Kidney (tissue), 14 donors: ENCODE measurements around the gene GPR87. TPM values are rescaled to one million over a fixed set of nuclear protein-coding genes. Genes with fewer than 3 reads are reported as not detected.

Experiments
- DNase-seq, 5 donors: peaks; one replicate each; pipeline ENCODE4 v3.0.0-alpha.2; 2013 to 2020
- FAIRE-seq: peaks from 2 replicates; lab custom pipeline; 2012; peaks lifted over from hg19 to GRCh38; lab: Jason Lieb, UNC
- H3K27ac ChIP-seq, 2 donors: one replicate each; pipeline ENCODE4 v1.7.0; 2013; ENCODE audit warnings: low read depth in 2 of 2, low read length in 2 of 2, inconsistent platforms in 1 of 2
- H3K27me3 ChIP-seq: one replicate; pipeline ENCODE4 v1.7.1; 2013; ENCODE audit warnings: low read length, inconsistent platforms; ENCODE audit not compliant: control insufficient read depth, insufficient read depth
- H3K36me3 ChIP-seq, 3 donors: one replicate each; pipeline versions ENCODE4 v1.7.0 to v1.7.1; 2013; ENCODE audit warnings: low read length in 3 of 3, control low read depth in 1 of 3, inconsistent platforms in 1 of 3; ENCODE audit not compliant: insufficient read depth in 3 of 3, control insufficient read depth in 2 of 3
- H3K4me1 ChIP-seq, 3 donors: one replicate each; pipeline versions ENCODE4 v1.7.0 to v1.7.1; 2013; ENCODE audit warnings: low read length in 3 of 3, inconsistent platforms in 1 of 3, low read depth in 1 of 3; ENCODE audit not compliant: control insufficient read depth in 2 of 3, insufficient read depth in 2 of 3
- H3K4me3 ChIP-seq, 3 donors: one replicate each; pipeline versions ENCODE4 v1.7.0 to v1.8.1; 2013; ENCODE audit warnings: low read length in 3 of 3, control low read depth in 1 of 3, inconsistent platforms in 1 of 3
- H3K9ac ChIP-seq, 3 donors: one replicate each; pipeline versions ENCODE4 v1.7.0 to v1.7.1; 2013; ENCODE audit warnings: low read length in 3 of 3, control low read depth in 1 of 3, inconsistent platforms in 1 of 3
- H3K9me3 ChIP-seq, 3 donors: one replicate each; pipeline versions ENCODE4 v1.7.0 to v1.7.1; 2013; ENCODE audit warnings: low read length in 3 of 3, control low read depth in 1 of 3, inconsistent platforms in 1 of 3; ENCODE audit not compliant: control insufficient read depth in 2 of 3, insufficient read depth in 1 of 3
- intact Hi-C: fragments of 100-400 bp; cut with DNase I; formaldehyde crosslinking; loops from one replicate; pipeline ENCODE4 v1.11.1; 2022
- polyA plus RNA-seq: library from polyadenylated mRNA; stranded (reverse); fragments of 350-450 nt; fragmentation: Illumina TruSeq; extraction: RNeasy Lipid Tissue Mini Kit (QIAGEN cat#74804); gene quantifications from one replicate; pipeline ENCODE4 v1.2.3, GENCODE V29; 2014; ENCODE audit warnings: low read depth, low replicate concordance; ENCODE audit not compliant: insufficient read depth
- total RNA-seq: library from RNA; stranded (reverse); fragmentation: NEBNext Ultra II Directional; extraction: Animal tissue kit (Norgen Biotek cat#: 25700); gene quantifications from one replicate; pipeline ENCODE4 v1.2.1, GENCODE V29; 2021
- TF ChIP-seq, protein P1 (sequence below): IDR thresholded peaks from 3 replicates; pipeline ENCODE4 v1.5.1; 2012; ENCODE audit warnings: mild to moderate bottlenecking, moderate library complexity, borderline replicate concordance; ENCODE audit not compliant: insufficient read depth; ENCODE audit errors: extremely low read depth
- donor health status: control.
- donor health status: control.
- donor health status: control.
- donor health status: control.
- donor health status: control.
- donor health status: DM: yes; HTN: yes; CAD: no.
- donor health status: Normal renal cell carcinoma (clear cell type).

GPR87 gene
- total and polyA plus RNA-seq, 2 donors from 2014 or later: 0.72 TPM; not detected in 1

DNA sequence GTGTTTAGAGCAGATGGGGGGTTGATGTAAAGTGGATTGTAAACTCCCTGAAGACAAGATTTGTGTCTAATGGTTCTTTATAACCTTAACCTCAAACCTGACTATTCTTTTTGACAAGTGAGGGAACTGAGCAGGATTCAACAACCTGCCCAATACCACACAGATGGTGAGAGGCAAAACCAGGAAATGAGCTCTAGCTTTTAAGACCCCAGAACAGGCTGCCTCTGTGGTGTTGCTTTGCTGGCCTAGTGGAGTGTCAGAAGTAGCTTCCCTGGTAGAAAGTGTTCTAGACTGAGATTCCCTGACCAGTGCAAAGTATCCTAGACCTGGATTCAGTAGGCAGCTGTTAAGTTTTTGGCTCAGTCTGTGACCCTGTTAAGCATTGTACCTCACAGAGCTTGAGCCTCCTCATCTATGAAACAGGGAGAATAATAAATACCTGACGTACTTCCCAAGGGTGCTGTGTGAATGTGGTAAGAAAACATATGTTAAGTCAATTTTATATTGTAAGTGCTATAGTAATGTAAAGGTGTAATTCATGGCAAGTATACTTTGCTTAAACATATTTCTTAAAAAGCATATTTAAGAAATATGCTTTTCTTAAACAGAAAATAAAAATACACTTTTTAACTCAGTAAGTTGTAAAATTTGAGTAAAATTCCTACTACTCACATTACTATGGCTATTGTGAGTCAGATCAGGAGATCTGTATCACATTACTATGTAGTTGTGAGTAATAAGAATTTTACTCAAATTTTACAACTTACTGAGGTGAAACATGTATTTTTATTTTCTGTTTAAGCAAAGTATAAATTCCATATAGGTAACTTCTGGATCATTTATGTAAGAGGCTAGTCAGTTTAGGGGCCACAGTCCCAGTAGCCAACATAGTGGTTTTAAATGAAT is 8.8 kb downstream of the GPR87 start:
- Histone ChIP-seq H3K4me3 (no peak overlapping the region), H3K27me3 (no peaks in the 10 kb centered on the region), H3K9ac (no peak overlapping the region), H3K36me3 (no peaks in the 10 kb centered on the region), H3K4me1 (peaks cover 0 to 2% (median 0%) of the 10 kb centered on the region in 3 donors), H3K9me3 (no peaks in the 10 kb centered on the region), H3K27ac (no peak overlapping the region)
- FAIRE-seq (no peak), DNase-seq (no peak)
- intact Hi-C loops: no loop called here
- TF ChIP-seq, protein P1, sequence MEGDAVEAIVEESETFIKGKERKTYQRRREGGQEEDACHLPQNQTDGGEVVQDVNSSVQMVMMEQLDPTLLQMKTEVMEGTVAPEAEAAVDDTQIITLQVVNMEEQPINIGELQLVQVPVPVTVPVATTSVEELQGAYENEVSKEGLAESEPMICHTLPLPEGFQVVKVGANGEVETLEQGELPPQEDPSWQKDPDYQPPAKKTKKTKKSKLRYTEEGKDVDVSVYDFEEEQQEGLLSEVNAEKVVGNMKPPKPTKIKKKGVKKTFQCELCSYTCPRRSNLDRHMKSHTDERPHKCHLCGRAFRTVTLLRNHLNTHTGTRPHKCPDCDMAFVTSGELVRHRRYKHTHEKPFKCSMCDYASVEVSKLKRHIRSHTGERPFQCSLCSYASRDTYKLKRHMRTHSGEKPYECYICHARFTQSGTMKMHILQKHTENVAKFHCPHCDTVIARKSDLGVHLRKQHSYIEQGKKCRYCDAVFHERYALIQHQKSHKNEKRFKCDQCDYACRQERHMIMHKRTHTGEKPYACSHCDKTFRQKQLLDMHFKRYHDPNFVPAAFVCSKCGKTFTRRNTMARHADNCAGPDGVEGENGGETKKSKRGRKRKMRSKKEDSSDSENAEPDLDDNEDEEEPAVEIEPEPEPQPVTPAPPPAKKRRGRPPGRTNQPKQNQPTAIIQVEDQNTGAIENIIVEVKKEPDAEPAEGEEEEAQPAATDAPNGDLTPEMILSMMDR: no peak

DNA sequence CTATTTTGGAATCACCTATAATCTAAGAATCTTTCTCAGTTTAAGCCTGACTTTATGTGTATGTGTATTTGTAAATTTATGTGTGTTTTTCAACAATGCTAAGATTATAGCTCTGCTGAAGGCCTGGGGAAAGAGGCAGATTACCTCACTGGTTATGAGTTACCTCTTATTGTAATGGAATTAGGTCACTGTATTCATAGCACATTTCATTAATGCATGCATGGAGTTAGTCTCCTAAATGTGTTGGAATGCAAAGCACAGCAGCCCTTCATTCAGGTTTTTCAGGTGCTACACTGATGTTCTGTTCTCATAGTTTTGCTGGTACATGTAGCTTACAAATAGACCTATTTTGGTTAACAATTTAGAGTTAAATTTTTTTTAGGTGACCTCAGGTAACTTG is 9.5 kb downstream of the GPR87 start:
- Histone ChIP-seq H3K27ac (no peak overlapping the region), H3K36me3 (no peaks in the 10 kb centered on the region)
- FAIRE-seq: no peak

DNA sequence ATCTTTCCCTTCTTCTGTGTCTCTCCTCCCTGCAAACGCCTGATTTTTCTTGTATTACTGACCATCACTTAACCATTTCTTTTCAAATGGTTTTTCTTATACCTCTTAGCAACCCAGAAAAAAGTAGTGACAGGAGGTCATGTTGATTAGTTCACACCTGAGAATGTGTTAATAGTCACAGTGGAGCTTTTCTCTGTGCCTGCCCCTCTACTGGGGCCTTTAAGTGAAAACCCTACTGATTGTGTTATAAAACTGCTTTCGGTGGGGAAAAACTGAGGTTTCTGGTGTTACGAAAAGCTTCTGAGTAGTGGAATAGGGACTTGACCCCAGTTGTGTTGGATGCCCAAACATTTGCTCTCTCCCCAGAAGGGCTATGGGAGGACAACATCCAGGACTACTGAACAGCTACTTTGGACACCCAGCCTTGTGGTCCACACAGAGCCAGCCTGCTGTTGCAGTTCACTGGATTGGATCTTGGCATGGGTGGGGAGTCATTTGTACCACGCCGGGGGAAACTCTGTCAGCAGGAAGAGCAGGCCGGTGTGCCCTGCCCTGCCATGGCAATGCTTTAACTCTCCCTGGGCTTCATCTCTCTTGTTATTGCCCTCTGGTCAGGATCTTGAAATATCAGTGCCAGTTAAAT is 10.3 kb downstream of the GPR87 start:
- Histone ChIP-seq H3K36me3 (no peaks in the 10 kb centered on the region), H3K9me3 (no peaks in the 10 kb centered on the region), H3K9ac (no peak overlapping the region), H3K27me3 (no peaks in the 10 kb centered on the region), H3K4me1 (peaks cover 0 to 2% (median 0%) of the 10 kb centered on the region in 3 donors), H3K4me3 (no peak overlapping the region), H3K27ac (no peak overlapping the region)
- TF ChIP-seq, protein P1: no peak
- no peak for FAIRE-seq
- no peak for DNase-seq
- intact Hi-C loops: no loop called here

More for the DNA sequence above, 9.5 kb downstream of the GPR87 start:
- Histone ChIP-seq H3K4me1 (peaks cover 0 to 2% (median 0%) of the 10 kb centered on the region in 3 donors), H3K9me3 (no peaks in the 10 kb centered on the region), H3K27me3 (no peaks in the 10 kb centered on the region), H3K4me3 (no peak overlapping the region), H3K9ac (no peak overlapping the region)
- DNase-seq: peak in 1 of 5 donors; percentile 13
- TF ChIP-seq, protein P1: no peak
- intact Hi-C loops: no loop called here
